Measurements from ENCODE around the gene HOMER3. TPM values are rescaled to one million over a fixed set of nuclear protein-coding genes. Genes with fewer than 3 reads are reported as not detected.

HOMER3 gene
- total RNA-seq, 2 experiments from 2014 or later, result not detected

DNA sequence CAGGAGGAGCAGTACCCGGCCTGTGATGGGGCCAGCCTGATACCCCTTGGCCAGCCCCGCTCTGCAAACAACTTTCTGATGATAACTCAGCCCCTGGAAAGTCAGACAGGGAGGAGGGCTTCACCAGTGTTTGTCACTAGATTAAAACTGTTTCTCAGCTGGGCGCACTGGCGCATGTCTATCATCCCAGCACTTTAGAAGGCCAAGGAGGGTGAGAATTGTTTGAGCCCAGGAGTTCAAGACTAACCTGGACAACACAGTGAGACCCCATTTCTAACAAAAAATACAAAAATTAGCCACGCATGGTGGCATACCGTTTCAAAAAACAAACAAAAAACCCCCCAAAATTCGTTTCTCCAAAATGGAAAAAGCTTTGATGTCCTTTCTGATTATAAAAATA lies 39.5 kb downstream of the HOMER3 start:
- POLR2A ChIA-PET, result no interaction called here
- Mint-ChIP-seq H3K36me3 (ENCODE audit: low read depth) (peaks cover 9% of the 10 kb centered on the region), H3K9me3 (no peaks in the 10 kb centered on the region), H3K4me1 (peaks cover under 1% of the 10 kb centered on the region), H3K27me3 (peaks cover 12% of the 10 kb centered on the region), H3K27ac (no peak overlapping the region), H3K4me3 (no peak overlapping the region)
- no peak for DNase-seq
- CTCF ChIA-PET, result interaction anchor here (0.6 to 0.7 kb wide), 2 partner anchors 96 to 505 kb away, joined by 3 to 4 read pairs; no protein-coding TSS in a partner anchor

DNA sequence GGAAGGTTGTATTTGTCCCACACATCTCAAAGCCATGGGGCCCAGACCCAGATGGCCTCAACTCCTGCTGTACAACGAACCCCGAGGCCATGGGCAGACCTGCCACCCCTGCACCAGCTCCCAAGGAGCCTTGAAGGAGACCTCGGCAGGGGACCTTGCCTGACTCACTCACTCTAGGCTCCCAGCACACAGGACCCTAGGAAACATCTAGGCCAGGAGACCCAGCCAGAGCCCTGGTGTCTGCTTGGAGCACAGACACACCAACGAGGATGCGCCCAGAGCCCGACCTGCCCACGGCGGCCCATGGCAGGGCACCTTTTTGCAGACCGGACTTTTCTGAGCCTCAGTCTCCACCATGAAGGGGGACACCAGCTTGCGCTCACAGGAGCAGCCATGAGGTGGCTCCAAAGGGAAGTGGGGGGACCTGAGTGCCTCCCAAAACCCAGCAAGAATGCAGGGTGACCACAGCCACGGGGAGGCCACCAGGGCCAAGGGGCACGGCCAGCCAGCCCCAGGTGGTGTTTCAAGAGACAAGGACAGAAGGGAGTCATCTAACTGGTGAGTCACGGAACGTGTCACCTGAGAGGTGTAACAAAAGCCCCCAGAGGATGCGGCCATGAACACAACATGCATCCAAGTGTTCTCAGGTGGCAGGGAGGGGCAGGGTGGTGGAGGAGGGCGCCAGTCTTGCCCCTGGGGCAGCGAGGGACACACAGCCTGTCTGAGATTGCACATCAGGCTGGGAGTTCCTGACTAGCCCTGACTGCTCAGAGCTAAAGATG lies 40.1 kb downstream of the HOMER3 start:
- H3K4me1 Mint-ChIP-seq, result peaks cover 2% of the 10 kb centered on the region
- H3K9me3 Mint-ChIP-seq, result no peaks in the 10 kb centered on the region
- H3K27me3 Mint-ChIP-seq, result peaks cover 14% of the 10 kb centered on the region
- no peak overlapping the region for H3K27ac Mint-ChIP-seq
- ChIA-PET POLR2A (no interaction called here), CTCF (no interaction called here)
- peaks cover 9% of the 10 kb centered on the region for H3K36me3 Mint-ChIP-seq (ENCODE audit: low read depth)
- DNase-seq, result no peak
- H3K4me3 Mint-ChIP-seq, result no peak overlapping the region

GRCh38 chr19:18899624-18900560 lies 41.1 kb downstream of the HOMER3 start:
- peaks cover 2% of the 10 kb centered on the region for H3K4me1 Mint-ChIP-seq

GRCh38 chr19:18898607-18899408 lies 42.2 kb downstream of the HOMER3 start:
- DNase-seq, result no peak
- ChIA-PET POLR2A (no interaction called here), CTCF (interaction anchor here (0.6 kb wide), 1 partner anchor 445 kb away, joined by 3 read pairs; no protein-coding TSS in a partner anchor)
- no peaks in the 10 kb centered on the region for H3K9me3 Mint-ChIP-seq
- peaks cover 25% of the 10 kb centered on the region for H3K27me3 Mint-ChIP-seq
- no peak overlapping the region for H3K4me3 Mint-ChIP-seq
- peaks cover 2% of the 10 kb centered on the region for H3K4me1 Mint-ChIP-seq
- no peak overlapping the region for H3K27ac Mint-ChIP-seq
- peaks cover 4% of the 10 kb centered on the region for H3K36me3 Mint-ChIP-seq (ENCODE audit: low read depth)

More at GRCh38 chr19:18899624-18900560, 41.1 kb downstream of the HOMER3 start:
- ChIA-PET CTCF (interaction anchor here (0.7 kb wide), 1 partner anchor 19 kb away, joined by 3 read pairs; the partner anchor contains the start of genes COPE and DDX49), POLR2A (no interaction called here)
- Mint-ChIP-seq H3K9me3 (no peaks in the 10 kb centered on the region), H3K36me3 (ENCODE audit: low read depth) (peaks cover 4% of the 10 kb centered on the region), H3K4me3 (no peak overlapping the region), H3K27ac (no peak overlapping the region), H3K27me3 (peaks cover 19% of the 10 kb centered on the region)
- DNase-seq, result no peak

DNA sequence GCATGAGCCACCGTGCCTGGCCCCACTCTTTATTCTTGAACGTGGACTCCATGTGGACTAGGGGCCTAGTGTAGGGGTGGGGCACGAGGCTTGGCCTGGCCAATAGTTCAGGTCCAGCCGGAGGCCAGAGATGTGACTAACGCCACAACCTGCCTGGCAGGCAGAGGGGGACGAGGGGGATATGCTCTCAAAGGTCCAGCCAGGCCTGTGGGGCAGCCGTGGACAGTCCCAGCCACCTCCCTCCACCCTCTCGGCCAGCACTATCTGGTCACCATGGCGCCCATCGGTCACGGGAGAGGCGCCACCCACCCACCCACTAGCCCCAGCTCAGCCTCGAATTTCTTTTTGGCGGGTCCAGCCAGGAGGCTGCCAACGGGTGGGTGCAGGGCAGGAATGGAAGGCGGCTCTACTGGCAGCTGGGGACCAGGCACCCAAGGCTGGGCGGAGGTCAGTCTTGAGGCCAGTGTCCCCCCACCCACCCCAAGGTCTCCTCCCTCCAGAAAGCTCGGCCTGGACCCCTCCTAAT lies 42.9 kb downstream of the HOMER3 start:
- H3K27me3 Mint-ChIP-seq, result peaks cover 29% of the 10 kb centered on the region
- H3K9me3 Mint-ChIP-seq, result no peaks in the 10 kb centered on the region
- no peak for DNase-seq
- H3K4me3 Mint-ChIP-seq, result no peak overlapping the region
- peaks cover 2% of the 10 kb centered on the region for H3K4me1 Mint-ChIP-seq
- H3K36me3 Mint-ChIP-seq (ENCODE audit: low read depth), result peaks cover 3% of the 10 kb centered on the region
- ChIA-PET CTCF (no interaction called here), POLR2A (no interaction called here)
- H3K27ac Mint-ChIP-seq, result no peak overlapping the region

DNA sequence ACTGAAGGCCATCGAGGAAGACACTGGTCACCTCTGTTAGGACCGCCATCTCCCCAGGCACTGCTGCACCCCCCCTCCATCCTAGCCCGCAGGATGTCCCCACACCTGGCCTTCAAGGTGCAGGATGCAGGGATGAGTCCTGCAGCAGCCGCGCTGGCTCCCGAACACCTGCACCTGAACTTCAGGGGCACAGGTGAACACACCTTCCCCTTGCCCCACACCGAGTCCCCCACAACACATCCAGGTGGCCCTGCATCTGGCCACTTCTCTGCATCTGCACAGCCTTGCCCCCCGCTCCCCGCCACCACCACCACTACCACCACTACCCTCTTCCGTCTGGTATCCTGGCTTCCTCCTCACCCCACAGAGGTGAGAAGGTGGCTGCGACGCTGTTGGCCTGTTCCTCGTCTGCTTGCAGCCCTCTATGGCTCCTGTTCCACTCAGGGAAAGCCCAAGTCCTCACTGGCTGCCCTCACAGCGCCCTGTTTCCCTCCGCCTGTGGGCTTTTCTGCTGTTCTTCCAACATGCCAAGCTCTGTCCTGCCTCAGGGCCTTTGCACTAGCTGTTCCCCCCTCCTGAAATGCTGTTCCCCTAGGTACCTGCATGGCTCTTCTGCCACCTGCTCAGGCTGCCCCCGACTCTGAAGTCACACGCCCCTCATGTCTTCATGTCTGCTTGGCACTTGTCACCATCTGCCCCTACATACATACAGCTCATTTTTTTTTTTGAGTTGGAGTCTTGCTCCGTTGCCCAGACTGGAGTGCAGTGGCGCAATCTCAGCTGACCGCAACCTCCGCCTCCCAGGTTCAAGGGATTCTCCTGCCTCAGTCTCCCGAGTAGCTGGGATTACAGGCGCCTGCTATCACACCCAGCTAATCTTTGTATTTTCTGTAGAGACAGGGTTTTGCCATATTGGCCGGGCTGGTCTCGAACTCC lies 43.7 kb downstream of the HOMER3 start:
- CTCF ChIA-PET, result no interaction called here

GRCh38 chr19:18896421-18896841 lies 44.6 kb downstream of the HOMER3 start:
- POLR2A ChIA-PET, result no interaction called here
- DNase-seq, result no peak
- peaks cover 33% of the 10 kb centered on the region for H3K27me3 Mint-ChIP-seq
- H3K4me3 Mint-ChIP-seq, result peak overlapping the region; percentile 55
- H3K27ac Mint-ChIP-seq, result no peak overlapping the region
- peaks cover 2% of the 10 kb centered on the region for H3K4me1 Mint-ChIP-seq
- H3K36me3 Mint-ChIP-seq (ENCODE audit: low read depth), result peaks cover 2% of the 10 kb centered on the region
- CTCF ChIA-PET, result no interaction called here
- no peaks in the 10 kb centered on the region for H3K9me3 Mint-ChIP-seq

More for the DNA sequence above, 43.7 kb downstream of the HOMER3 start:
- Mint-ChIP-seq H3K4me1 (peaks cover 2% of the 10 kb centered on the region), H3K27me3 (peaks cover 33% of the 10 kb centered on the region), H3K9me3 (no peaks in the 10 kb centered on the region), H3K4me3 (no peak overlapping the region), H3K36me3 (ENCODE audit: low read depth) (peaks cover 2% of the 10 kb centered on the region), H3K27ac (peak overlapping the region; percentile 26)
- POLR2A ChIA-PET, result no interaction called here
- DNase-seq, result no peak

- peaks cover 2% of the 10 kb centered on the region for H3K36me3 Mint-ChIP-seq (ENCODE audit: low read depth)
- CTCF ChIA-PET, result no interaction called here
- no peak for DNase-seq
- no peak within 1 kb of the TSS for H3K27ac Mint-ChIP-seq
- H3K27me3 Mint-ChIP-seq, result peaks cover 33% of the 10 kb centered on the region
- no peaks in the 10 kb centered on the region for H3K9me3 Mint-ChIP-seq
- H3K4me1 Mint-ChIP-seq, result peaks cover 2% of the 10 kb centered on the region
- H3K4me3 Mint-ChIP-seq, result peak within 1 kb of the TSS; percentile 55
- POLR2A ChIA-PET, result no interaction called here
These were observed 45.1 kb downstream of the HOMER3 start, which contains the start of gene CERS1 for GRCh38 chr19:18895824-18896341. Gene CERS1, minus strand, starts transcription at chr19:18896158. Its CDS starts 86 bp downstream, at chr19:18896072.

GRCh38 chr19:18895038-18895823 lies 45.8 kb downstream of the HOMER3 start:
- no peaks in the 10 kb centered on the region for H3K36me3 Mint-ChIP-seq (ENCODE audit: low read depth)
- DNase-seq, result no peak
- no peak overlapping the region for H3K27ac Mint-ChIP-seq
- ChIA-PET POLR2A (no interaction called here), CTCF (no interaction called here)
- no peak overlapping the region for H3K4me3 Mint-ChIP-seq
- peaks cover 33% of the 10 kb centered on the region for H3K27me3 Mint-ChIP-seq
- H3K4me1 Mint-ChIP-seq, result peaks cover 2% of the 10 kb centered on the region
- no peaks in the 10 kb centered on the region for H3K9me3 Mint-ChIP-seq

DNA sequence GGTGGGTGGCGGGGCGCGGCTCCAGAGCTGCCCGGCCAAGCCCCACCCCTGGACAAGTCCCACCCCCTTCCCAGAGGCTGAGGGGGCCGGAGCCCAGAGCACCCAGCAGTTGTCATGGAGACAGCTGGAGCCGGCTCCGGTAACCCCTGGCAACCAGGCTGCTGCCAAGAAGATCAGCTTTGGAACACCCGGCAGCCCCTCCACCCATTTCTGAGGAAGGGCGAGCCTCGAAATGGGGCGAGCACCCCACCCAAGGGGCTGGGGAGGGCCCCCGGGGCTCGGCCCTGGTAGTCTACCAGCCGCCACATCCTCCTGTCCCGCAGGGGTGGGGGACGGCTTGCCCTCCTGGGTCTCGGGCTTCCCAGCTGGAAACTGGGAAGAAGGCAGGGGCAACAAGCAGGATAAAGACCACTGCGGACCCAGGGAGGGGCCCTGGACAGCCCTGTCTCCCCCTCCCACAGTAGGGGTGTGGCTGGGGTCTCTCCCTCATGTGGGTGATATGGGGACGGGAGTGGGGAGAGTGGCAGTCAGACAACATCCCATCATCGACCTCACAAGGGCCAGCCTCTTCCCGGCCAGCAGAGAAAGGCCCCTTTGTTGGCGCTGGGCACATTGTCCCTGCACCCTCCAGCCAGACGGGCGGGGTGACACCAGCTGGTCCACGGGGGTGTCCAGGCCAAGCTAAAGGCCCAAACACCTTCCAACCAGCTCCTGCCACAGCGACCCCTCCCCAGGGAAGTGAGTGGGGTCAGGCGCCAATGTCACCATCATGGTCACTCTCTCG lies 46.6 kb downstream of the HOMER3 start:
- ChIA-PET CTCF (no interaction called here), POLR2A (no interaction called here)
- no peak overlapping the region for H3K4me3 Mint-ChIP-seq
- H3K27ac Mint-ChIP-seq, result no peak overlapping the region
- no peaks in the 10 kb centered on the region for H3K9me3 Mint-ChIP-seq
- H3K4me1 Mint-ChIP-seq, result peaks cover 2% of the 10 kb centered on the region
- H3K36me3 Mint-ChIP-seq (ENCODE audit: low read depth), result no peaks in the 10 kb centered on the region
- DNase-seq, result no peak
- H3K27me3 Mint-ChIP-seq, result peaks cover 36% of the 10 kb centered on the region
